NCI-H2171 (cell line): ENCODE results near the gene FRG2B.
"Not testable (repeated sequence)": the region's sequence is repeated elsewhere in the genome, so short reads cannot be mapped to it uniquely, and the experiment has no call there.

Source experiments
- DNase-seq: peaks from one replicate; lab custom pipeline; 2025; lab: John Stamatoyannopoulos, UW

FRG2B gene

DNA sequence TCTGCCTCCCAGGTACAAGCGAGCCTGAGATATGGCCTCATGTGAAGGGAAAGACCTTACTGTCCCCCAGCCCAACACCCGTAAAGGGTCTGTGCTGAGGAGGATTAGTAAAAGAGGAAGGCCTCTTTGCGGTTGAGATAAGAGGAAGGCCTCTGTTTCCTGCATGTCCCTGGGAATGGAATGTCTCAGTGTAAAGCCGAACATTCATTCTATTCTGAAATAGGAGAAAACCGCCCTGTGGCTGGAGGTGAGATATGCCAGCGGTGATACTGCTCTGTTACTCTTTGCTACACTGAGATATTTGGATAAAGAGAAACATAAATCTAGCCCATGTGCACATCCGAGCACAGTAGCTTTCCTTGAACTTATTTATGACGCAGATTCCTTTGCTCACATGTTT, 26.7 kb downstream of the FRG2B start:
- DNase-seq, result not testable (repeated sequence)

DNA sequence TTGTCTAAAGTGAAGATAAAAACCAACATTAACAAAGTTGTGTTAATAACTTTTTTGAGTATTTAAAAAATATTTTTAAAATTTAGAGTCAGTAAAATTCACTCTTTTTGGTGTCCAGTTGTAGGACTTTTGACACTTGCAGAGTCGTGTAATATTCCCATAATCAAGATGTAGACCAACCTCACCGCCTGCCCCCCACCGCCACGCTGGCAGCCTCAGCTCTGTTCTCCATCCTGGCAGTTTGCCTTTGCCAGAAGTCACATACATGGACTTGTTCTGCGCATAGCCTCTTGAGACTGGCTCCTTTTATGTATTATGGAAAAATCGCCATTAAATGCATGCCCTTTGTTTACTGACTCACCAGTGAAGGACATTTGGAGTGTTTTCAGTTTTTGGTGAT, 33.9 kb downstream of the FRG2B start:
- no peak for DNase-seq

DNA sequence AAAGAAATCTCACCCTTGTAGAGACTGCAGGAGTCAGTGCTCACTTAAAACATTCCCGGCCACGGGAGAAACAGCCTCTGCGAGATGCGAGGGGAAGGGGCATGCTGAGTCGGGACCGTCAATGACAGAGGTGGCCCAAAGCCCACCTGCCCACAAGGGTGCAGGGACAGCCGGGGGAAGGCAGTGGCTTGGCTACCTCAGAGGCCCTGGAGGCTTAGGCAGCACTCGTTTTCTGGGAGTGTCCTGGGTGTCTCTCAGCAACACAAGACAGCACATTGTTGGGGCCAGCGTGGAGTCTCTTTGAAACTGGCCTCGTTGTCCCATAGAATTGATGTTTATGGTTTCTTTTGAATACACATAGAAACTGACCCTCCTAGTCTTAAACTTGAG, 35.6 kb downstream of the FRG2B start:
- DNase-seq, result no peak

DNA sequence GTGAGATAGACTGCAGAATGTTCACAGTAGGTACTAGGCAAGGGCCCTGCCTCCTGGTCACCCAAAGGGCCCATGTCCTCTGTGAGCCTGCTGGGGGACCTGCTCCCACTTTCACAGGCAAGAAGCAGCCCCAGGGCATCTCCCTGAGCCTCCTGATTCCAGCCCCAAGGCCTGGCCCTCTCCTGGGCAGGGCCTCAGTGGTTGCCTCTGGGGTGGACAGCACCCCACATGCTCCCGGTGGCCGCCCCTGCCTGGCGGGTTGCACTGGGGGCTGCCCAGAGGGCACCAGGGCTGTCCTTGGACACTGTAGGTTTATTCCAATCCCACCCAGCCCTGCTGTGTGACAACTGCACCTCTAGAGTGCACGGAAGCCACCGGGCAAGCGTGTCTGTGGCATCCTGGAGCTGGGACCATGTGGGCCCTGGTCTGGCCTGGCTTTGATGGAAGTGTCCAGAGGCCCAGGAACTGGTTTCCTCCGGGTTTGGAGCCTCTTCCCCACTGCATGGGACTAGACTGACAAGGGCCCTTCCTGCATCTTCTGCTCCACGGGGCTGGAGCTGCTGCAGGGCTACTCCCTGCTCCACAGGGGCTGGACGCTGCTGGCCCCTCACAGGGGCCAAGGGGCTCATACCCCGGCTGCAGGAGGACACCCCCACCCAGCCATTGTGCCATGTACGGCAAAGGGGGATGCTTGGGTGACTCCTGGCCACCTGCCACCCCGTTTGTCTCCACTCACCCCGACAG, 36.2 kb downstream of the FRG2B start:
- DNase-seq, result no peak

DNA sequence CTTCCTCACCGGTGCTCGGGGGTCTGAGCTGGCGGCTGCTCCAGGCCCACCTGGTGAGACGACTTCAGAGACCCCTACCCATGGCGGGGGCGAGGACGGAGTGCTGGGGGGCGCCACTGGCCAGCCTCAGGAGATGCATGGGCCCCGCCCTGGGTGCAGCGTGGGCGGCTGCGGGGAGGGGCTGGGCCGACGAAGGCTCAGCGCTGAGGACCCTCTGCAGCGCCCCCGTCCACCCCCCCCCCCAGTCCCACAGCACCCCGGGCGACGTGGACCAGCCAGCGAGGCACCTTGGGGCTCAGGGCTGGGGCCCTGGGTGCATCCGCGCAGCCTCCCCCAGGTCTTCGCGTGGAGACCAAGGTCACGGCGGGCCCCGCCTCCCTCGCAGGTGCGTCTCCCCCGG, 49.6 kb downstream of the FRG2B start:
- DNase-seq, result not testable (repeated sequence)
